ENCODE measurements around the gene RHOT1.
"Not testable (repeated sequence)": the region's sequence is repeated elsewhere in the genome, so short reads cannot be mapped to it uniquely, and the experiment has no call there.

- not testable (repeated sequence) for TF ChIP-seq POLR2A (IDR thresholded peaks at IDR 0.05; ENCODE audit: low read length); GATA1 (IDR thresholded peaks at IDR 0.05; ENCODE audit: low read depth, low read length)
Measured at GRCh38 chr17:32179103-32179502, 36.8 kb downstream of the RHOT1 start.
